A549 (cell line): Measurements from ENCODE around the gene CUL1. TPM values are rescaled to one million over a fixed set of nuclear protein-coding genes. Genes with fewer than 3 reads are reported as not detected.

ENCODE experiments used
- ATAC-seq, 2 experiments: fragments of 200-7000 bp in 1 of 2; fragments of >200 bp in 1 of 2; cut with Nextera tagmentation in 1 of 2; cut with Tn5 transposase in 1 of 2; 3 replicates each; pipeline versions ENCODE4 v1.8.0 to v1.9.1; 2018 to 2020; ENCODE audit warnings: mild to moderate bottlenecking in 1 of 2, moderate library complexity in 1 of 2
- CTCF ChIA-PET: fragments of 300-600 bp; sonication (Branson Sonifier 250); formaldehyde crosslinking; extraction: SDS; loops from one replicate; lab custom pipeline; 2021; ENCODE audit warnings: antibody characterized with exemption, inconsistent platforms; lab: Yijun Ruan, JAX
- POLR2A ChIA-PET: fragments of 350-600 bp; formaldehyde crosslinking; extraction: SDS; loops from one replicate; lab custom pipeline; 2021; ENCODE audit warnings: antibody characterized with exemption, inconsistent platforms; lab: Yijun Ruan, JAX
- DNase-seq, 2 experiments: peaks; one replicate each; pipeline versions ENCODE4 v3.0.0 to v3.0.0-alpha.2; 2011 to 2016; ENCODE audit warnings: low read depth in 1 of 2, low spot score in 1 of 2
- FAIRE-seq: peaks from 2 replicates; lab custom pipeline; 2011; peaks lifted over from hg19 to GRCh38; lab: Jason Lieb, UNC
- H3K27ac ChIP-seq, 2 experiments: fragments of >200 bp; sonication (Bioruptor Twin); formaldehyde crosslinking; 3 replicates each; pipeline ENCODE4 v1.5.1; 2016 to 2017
- H3K4me1 ChIP-seq: fragments of >200 bp; sonication (Bioruptor Twin); formaldehyde crosslinking; 3 replicates; pipeline ENCODE4 v1.6.1; 2016
- H3K4me2 ChIP-seq: fragments of >200 bp; sonication (Bioruptor Twin); formaldehyde crosslinking; 3 replicates; pipeline ENCODE4 v1.6.1; 2016
- H3K4me3 ChIP-seq: fragments of >200 bp; sonication (Bioruptor Twin); formaldehyde crosslinking; 3 replicates; pipeline ENCODE4 v1.5.1; 2016
- H3K9me3 ChIP-seq: fragments of >200 bp; sonication (Bioruptor Twin); formaldehyde crosslinking; 3 replicates; pipeline ENCODE4 v1.6.1; 2016
- CBX8 ChIP-seq: fragments of 200-600 bp; sonication (generic); IDR thresholded peaks from 2 replicates; pipeline ENCODE4 v1.6.1; 2016
- CHD4 ChIP-seq: fragments of 200-600 bp; sonication (generic); IDR thresholded peaks from 2 replicates; pipeline ENCODE4 v1.6.1; 2016; ENCODE audit warnings: antibody characterized with exemption, mild to moderate bottlenecking, borderline replicate concordance
- EHF ChIP-seq: fragments of 250-450 bp; sonication (Bioruptor Pico); IDR thresholded peaks from 2 replicates; pipeline ENCODE4 v1.5.0; 2020; ENCODE audit warnings: mild to moderate bottlenecking
- EHMT2 ChIP-seq: fragments of 200-600 bp; sonication (generic); IDR thresholded peaks from 2 replicates; pipeline ENCODE4 v1.6.1; 2016; ENCODE audit warnings: antibody characterized with exemption, low read depth, mild to moderate bottlenecking, moderate library complexity
- ESRRA ChIP-seq: fragments of 150-350 bp; IDR thresholded peaks from 2 replicates; pipeline ENCODE4 v1.6.1; 2014; ENCODE audit warnings: mild to moderate bottlenecking, low read length, borderline replicate concordance
- FOSB ChIP-seq: fragments of 250-450 bp; sonication (Bioruptor Pico); IDR thresholded peaks from 2 replicates; pipeline ENCODE4 v1.5.0; 2020; ENCODE audit warnings: mild to moderate bottlenecking, moderate library complexity
- FOXS1 ChIP-seq: fragments of 250-450 bp; sonication (Bioruptor Pico); IDR thresholded peaks from 2 replicates; pipeline ENCODE4 v1.5.0; 2020; ENCODE audit warnings: mild to moderate bottlenecking, moderate library complexity
- HDAC2 ChIP-seq: fragments of 200-600 bp; sonication (generic); IDR thresholded peaks from 2 replicates; pipeline ENCODE4 v1.6.1; 2016
- HEYL ChIP-seq: fragments of 250-450 bp; sonication (Bioruptor Pico); IDR thresholded peaks from 2 replicates; pipeline ENCODE4 v1.8.0; 2021; ENCODE audit warnings: mild to moderate bottlenecking, moderate library complexity
- HOXA7 ChIP-seq: fragments of 250-450 bp; sonication (Bioruptor Pico); IDR thresholded peaks from 2 replicates; pipeline ENCODE4 v1.5.0; 2020; ENCODE audit warnings: mild to moderate bottlenecking, moderate library complexity
- KDM5A ChIP-seq: fragments of 200-600 bp; sonication (generic); IDR thresholded peaks from 2 replicates; pipeline ENCODE4 v1.6.1; 2016; ENCODE audit warnings: antibody characterized with exemption, mild to moderate bottlenecking
- MYC ChIP-seq: IDR thresholded peaks from 2 replicates; pipeline ENCODE4 v1.6.1; 2012; ENCODE audit warnings: mild to moderate bottlenecking, inconsistent platforms, low read length, improper control_type of control experiment, borderline replicate concordance
- NR3C1 ChIP-seq: fragments of >200 bp; sonication (Bioruptor Twin); formaldehyde crosslinking; IDR thresholded peaks from 3 replicates; pipeline ENCODE4 v1.6.1; 2017
- PHF8 ChIP-seq: fragments of 200-600 bp; sonication (generic); IDR thresholded peaks from 2 replicates; pipeline ENCODE4 v1.6.1; 2016; ENCODE audit warnings: low read depth, mild to moderate bottlenecking, antibody characterized with exemption, moderate library complexity, borderline replicate concordance
- POLR2A ChIP-seq: IDR thresholded peaks from 2 replicates; pipeline ENCODE4 v1.6.1; 2012; ENCODE audit warnings: mild to moderate bottlenecking, low read length
- POLR2AphosphoS2 ChIP-seq: conservative IDR thresholded peaks from 2 replicates; pipeline ENCODE4 v1.6.1; 2012; ENCODE audit warnings: low read length, improper control_type of control experiment, inconsistent platforms
- RNF2 ChIP-seq: fragments of 200-600 bp; sonication (generic); IDR thresholded peaks from 2 replicates; pipeline ENCODE4 v1.6.1; 2016; ENCODE audit warnings: low read depth, mild to moderate bottlenecking, antibody characterized with exemption, moderate library complexity, borderline replicate concordance
- SMC3 ChIP-seq: fragments of >200 bp; sonication (Bioruptor Twin); formaldehyde crosslinking; IDR thresholded peaks from 3 replicates; pipeline ENCODE4 v1.6.1; 2018; ENCODE audit warnings: inconsistent platforms
- SREBF2 ChIP-seq: fragments of 450-650 bp; IDR thresholded peaks from 2 replicates; pipeline ENCODE4 v1.6.1; 2014; ENCODE audit warnings: mild to moderate bottlenecking, moderate library complexity
- TFCP2L1 ChIP-seq: fragments of 250-450 bp; sonication (Bioruptor Pico); IDR thresholded peaks from 2 replicates; pipeline ENCODE4 v1.5.0; 2021; ENCODE audit warnings: mild to moderate bottlenecking
- ZC3H11A ChIP-seq: fragments of 450-650 bp; IDR thresholded peaks from 2 replicates; pipeline ENCODE4 v1.6.1; 2014; ENCODE audit warnings: antibody characterized with exemption, mild to moderate bottlenecking
- ZFP36 ChIP-seq: fragments of 450-650 bp; IDR thresholded peaks from 2 replicates; pipeline ENCODE4 v1.6.1; 2014; ENCODE audit warnings: borderline replicate concordance; ENCODE audit not compliant: partially characterized antibody
- ZNF302 ChIP-seq: fragments of 250-450 bp; sonication (Bioruptor Pico); IDR thresholded peaks from 2 replicates; pipeline ENCODE4 v1.9.0; 2021; ENCODE audit warnings: inconsistent platforms, mild to moderate bottlenecking, moderate library complexity
- ZSCAN20 ChIP-seq: fragments of 250-450 bp; sonication (Bioruptor Pico); IDR thresholded peaks from 2 replicates; pipeline ENCODE4 v1.8.0; 2022; ENCODE audit warnings: mild to moderate bottlenecking, moderate library complexity
- WGBS: methylation state at CpG from one replicate; pipeline ENCODE4 v1.1.6; 2017; ENCODE audit errors: missing lambda C conversion rate; 5-methylcytosine and 5-hydroxymethylcytosine counted together
- polyA plus RNA-seq, 4 experiments: library from polyadenylated mRNA; depleted of rRNA in 3 of 4; stranded (reverse); fragments of >200 nt; fragmentation: RNase III in 1 of 4; extraction: RNeasy Plus Mini Kit Qiagen cat#74134 plus additional on column Dnase treatment in 1 of 4; gene quantifications; 2 replicates in 3 of 4; 3 replicates in 1 of 4; pipeline ENCODE4 v1.2.3, GENCODE V29; 2011 to 2017
- TF ChIP-seq, protein P1 (sequence below): IDR thresholded peaks from 2 replicates; pipeline ENCODE4 v1.6.1; 2012; ENCODE audit warnings: low read depth, borderline replicate concordance
- TF ChIP-seq, protein P2 (sequence below): fragments of 150-350 bp; IDR thresholded peaks from 2 replicates; pipeline ENCODE4 v1.6.1; 2014; ENCODE audit warnings: low read depth, mild to moderate bottlenecking, low read length
- TF ChIP-seq, protein P3 (sequence below): fragments of 250-450 bp; sonication (Bioruptor Pico); IDR thresholded peaks from 2 replicates; pipeline ENCODE4 v1.5.0; 2021; ENCODE audit warnings: mild to moderate bottlenecking, moderate library complexity, borderline replicate concordance

CUL1 gene
- polyA plus RNA-seq, 2 of the 4 experiments (the other 2 are of a cell fraction) = 57.9 to 70.6 TPM

DNA sequence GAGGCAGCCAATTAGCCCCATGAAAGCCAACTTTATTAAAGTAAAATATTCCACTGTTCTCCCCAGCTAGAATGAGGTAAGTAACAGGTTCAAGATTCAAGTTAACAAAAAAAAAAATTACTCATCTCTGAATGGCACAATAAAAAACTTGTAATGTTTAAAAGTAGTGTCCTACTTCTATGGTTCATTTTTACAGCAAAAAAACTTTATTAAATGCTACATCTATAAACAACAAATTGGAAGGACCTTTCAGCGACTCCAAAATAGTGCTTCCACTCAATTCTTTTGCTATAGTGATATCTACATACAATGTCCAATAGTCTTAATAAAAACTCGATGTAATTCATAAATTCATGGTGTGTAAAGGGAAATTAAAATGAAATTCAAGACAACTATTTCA is 126.2 kb downstream of the CUL1 start:
- FAIRE-seq = no peak

DNA sequence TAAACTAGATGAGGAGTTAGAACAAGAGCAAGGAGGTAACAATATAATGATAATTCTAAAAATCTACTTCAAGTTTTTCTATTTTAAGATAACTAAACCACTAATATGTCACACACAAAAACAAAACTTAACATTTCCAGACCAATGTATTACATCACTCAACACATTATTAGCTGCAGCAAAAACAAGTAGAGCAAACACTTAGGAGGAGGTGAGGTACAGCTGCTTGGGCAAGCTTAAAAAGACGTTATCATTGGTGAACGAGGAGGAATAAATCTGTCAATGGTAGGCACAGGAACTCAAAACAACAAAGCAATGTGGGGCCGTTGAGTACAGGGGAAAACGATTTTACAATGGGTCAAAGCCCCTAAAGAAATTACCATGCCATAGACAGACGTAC is 126.6 kb downstream of the CUL1 start:
- TF ChIP-seq ZSCAN20 (CRISPR knock-in tag) = no peak
- TF ChIP-seq CHD4 = no peak
- TF ChIP-seq, protein P1, sequence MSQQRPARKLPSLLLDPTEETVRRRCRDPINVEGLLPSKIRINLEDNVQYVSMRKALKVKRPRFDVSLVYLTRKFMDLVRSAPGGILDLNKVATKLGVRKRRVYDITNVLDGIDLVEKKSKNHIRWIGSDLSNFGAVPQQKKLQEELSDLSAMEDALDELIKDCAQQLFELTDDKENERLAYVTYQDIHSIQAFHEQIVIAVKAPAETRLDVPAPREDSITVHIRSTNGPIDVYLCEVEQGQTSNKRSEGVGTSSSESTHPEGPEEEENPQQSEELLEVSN = no peak
- no peak for TF ChIP-seq HOXA7 (CRISPR knock-in tag)
- no peak for TF ChIP-seq ZNF302 (CRISPR knock-in tag)
- no peak for TF ChIP-seq ZC3H11A
- TF ChIP-seq KDM5A = no peak
- TF ChIP-seq HEYL (CRISPR knock-in tag) = no peak
- no peak for TF ChIP-seq FOXS1 (CRISPR knock-in tag)
- TF ChIP-seq, protein P2, sequence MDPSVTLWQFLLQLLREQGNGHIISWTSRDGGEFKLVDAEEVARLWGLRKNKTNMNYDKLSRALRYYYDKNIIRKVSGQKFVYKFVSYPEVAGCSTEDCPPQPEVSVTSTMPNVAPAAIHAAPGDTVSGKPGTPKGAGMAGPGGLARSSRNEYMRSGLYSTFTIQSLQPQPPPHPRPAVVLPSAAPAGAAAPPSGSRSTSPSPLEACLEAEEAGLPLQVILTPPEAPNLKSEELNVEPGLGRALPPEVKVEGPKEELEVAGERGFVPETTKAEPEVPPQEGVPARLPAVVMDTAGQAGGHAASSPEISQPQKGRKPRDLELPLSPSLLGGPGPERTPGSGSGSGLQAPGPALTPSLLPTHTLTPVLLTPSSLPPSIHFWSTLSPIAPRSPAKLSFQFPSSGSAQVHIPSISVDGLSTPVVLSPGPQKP = no peak
- TF ChIP-seq CBX8 = no peak
- no peak for TF ChIP-seq HDAC2
- FAIRE-seq (no peak), DNase-seq (no peak), ATAC-seq (no peak)
- Histone ChIP-seq H3K4me2 (no peak overlapping the region), H3K4me1 (peaks cover 8% of the 10 kb centered on the region), H3K4me3 (no peak overlapping the region), H3K27ac (no peak overlapping the region), H3K9me3 (no peaks in the 10 kb centered on the region)
- POLR2A ChIA-PET = no interaction called here
- whole genome bisulfite sequencing = 90% methylated on average over 5 of the region's 5 CpGs
- CTCF ChIA-PET = no interaction called here

More for the DNA sequence above, 126.2 kb downstream of the CUL1 start:
- POLR2A ChIA-PET = no interaction called here
- Histone ChIP-seq H3K4me1 (peaks cover 13% of the 10 kb centered on the region), H3K9me3 (no peaks in the 10 kb centered on the region), H3K4me2 (no peak overlapping the region), H3K4me3 (no peak overlapping the region), H3K27ac (no peak overlapping the region)
- ATAC-seq (no peak), DNase-seq (no peak)
- CTCF ChIA-PET = no interaction called here
- no peak for TF ChIP-seq CBX8
- no peak for TF ChIP-seq KDM5A
- TF ChIP-seq FOSB = no peak
- no peak for TF ChIP-seq ZFP36
- TF ChIP-seq MYC = no peak
- no peak for TF ChIP-seq HOXA7 (CRISPR knock-in tag)
- TF ChIP-seq ESRRA = no peak
- TF ChIP-seq, protein P2 = no peak
- TF ChIP-seq, protein P3, sequence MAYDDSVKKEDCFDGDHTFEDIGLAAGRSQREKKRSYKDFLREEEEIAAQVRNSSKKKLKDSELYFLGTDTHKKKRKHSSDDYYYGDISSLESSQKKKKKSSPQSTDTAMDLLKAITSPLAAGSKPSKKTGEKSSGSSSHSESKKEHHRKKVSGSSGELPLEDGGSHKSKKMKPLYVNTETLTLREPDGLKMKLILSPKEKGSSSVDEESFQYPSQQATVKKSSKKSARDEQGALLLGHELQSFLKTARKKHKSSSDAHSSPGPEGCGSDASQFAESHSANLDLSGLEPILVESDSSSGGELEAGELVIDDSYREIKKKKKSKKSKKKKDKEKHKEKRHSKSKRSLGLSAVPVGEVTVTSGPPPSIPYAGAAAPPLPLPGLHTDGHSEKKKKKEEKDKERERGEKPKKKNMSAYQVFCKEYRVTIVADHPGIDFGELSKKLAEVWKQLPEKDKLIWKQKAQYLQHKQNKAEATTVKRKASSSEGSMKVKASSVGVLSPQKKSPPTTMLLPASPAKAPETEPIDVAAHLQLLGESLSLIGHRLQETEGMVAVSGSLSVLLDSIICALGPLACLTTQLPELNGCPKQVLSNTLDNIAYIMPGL (CRISPR knock-in tag) = no peak
- TF ChIP-seq PHF8 = no peak
- WGBS = 93% methylated on average over 2 of the region's 2 CpGs

DNA sequence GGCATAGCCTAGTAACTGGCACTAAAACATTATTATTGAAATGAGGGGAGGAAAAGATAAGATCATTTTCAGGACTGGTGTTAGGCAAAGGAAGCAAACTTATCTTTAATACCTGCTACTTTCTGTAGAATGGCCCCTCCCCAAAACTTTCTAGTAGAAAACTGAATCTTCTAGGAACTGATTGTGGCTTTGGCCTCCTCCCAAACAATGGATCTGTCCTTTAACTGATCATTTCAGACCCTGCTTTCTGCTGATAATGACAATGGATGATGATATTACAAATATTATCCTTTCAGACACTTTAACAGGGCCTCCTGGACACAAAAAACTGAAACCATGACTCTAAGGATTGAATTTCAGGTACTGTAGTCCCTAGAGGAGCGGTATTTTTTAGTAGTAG is 130.3 kb downstream of the CUL1 start:
- FAIRE-seq (no peak), DNase-seq (no peak), ATAC-seq (no peak)
- H3K27ac ChIP-seq = no peak overlapping the region
- no peak overlapping the region for H3K4me3 ChIP-seq
- no peaks in the 10 kb centered on the region for H3K9me3 ChIP-seq
- H3K4me2 ChIP-seq = no peak overlapping the region
- no peaks in the 10 kb centered on the region for H3K4me1 ChIP-seq
- CTCF ChIA-PET = no interaction called here
- 92% methylated on average over 1 of the region's 1 CpG for WGBS
- POLR2A ChIA-PET = no interaction called here
- TF ChIP-seq EHMT2 (no peak), HEYL (CRISPR knock-in tag) (no peak), POLR2A (no peak), POLR2AphosphoS2 (no peak), TFCP2L1 (CRISPR knock-in tag) (no peak), SMC3 (no peak), SREBF2 (no peak), EHF (CRISPR knock-in tag) (no peak), NR3C1 (no peak), RNF2 (no peak)
- TF ChIP-seq, protein P1 = no peak
